Naive B cell (primary cell): ENCODE measurements around the gene SMNDC1. TPM values are rescaled to one million over a fixed set of nuclear protein-coding genes. Genes with fewer than 3 reads are reported as not detected.
"Not testable (repeated sequence)": the region's sequence is repeated elsewhere in the genome, so short reads cannot be mapped to it uniquely, and the experiment has no call there.

Experiments
- ATAC-seq, 2 donors: fragments of 150-1000 bp; cut with Tn5 transposase; 2 replicates each; pipeline ENCODE4 v1.10.0; 2021; ENCODE audit warnings: low read depth in 2 of 2, mild to moderate bottlenecking in 2 of 2, moderate library complexity in 2 of 2
- DNase-seq: peaks from one replicate; pipeline ENCODE4 v3.0.0; 2022
- H3K27ac Mint-ChIP-seq, 6 donors: one replicate each; pipeline ENCODE4 v1.8.0; 2020 to 2022; ENCODE audit warnings: mild to moderate bottlenecking in 6 of 6, mixed read lengths in 6 of 6, moderate library complexity in 5 of 6, inconsistent platforms in 2 of 6
- H3K27me3 Mint-ChIP-seq, 3 donors: one replicate each; pipeline ENCODE4 v1.8.0; 2021 to 2022; ENCODE audit warnings: mixed read lengths in 3 of 3, mild to moderate bottlenecking in 1 of 3
- H3K36me3 Mint-ChIP-seq, 2 donors: one replicate each; pipeline ENCODE4 v1.8.0; 2020 to 2022; ENCODE audit warnings: mixed read lengths in 2 of 2, inconsistent platforms in 1 of 2, mild to moderate bottlenecking in 1 of 2
- H3K4me1 Mint-ChIP-seq, 3 donors: one replicate each; pipeline ENCODE4 v1.8.0; 2020 to 2022; ENCODE audit warnings: mixed read lengths in 3 of 3, inconsistent platforms in 1 of 3, mild to moderate bottlenecking in 1 of 3, moderate library complexity in 1 of 3
- H3K4me3 Mint-ChIP-seq, 8 donors: one replicate each; pipeline ENCODE4 v1.8.0; 2020 to 2022; ENCODE audit warnings: mild to moderate bottlenecking in 8 of 8, mixed read lengths in 8 of 8, moderate library complexity in 8 of 8, inconsistent platforms in 2 of 8
- H3K9me3 Mint-ChIP-seq, 7 donors: one replicate each; pipeline ENCODE4 v1.8.0; 2020 to 2022; ENCODE audit warnings: mixed read lengths in 7 of 7, mild to moderate bottlenecking in 5 of 7, inconsistent platforms in 2 of 7, moderate library complexity in 1 of 7
- polyA plus RNA-seq, 6 donors: library from polyadenylated mRNA; unstranded; fragments of 300-500 nt; fragmentation: Illumina TruSeq; gene quantifications; one replicate each; pipeline ENCODE4 v1.2.3, GENCODE V29; 2021; ENCODE audit warnings: low read depth in 6 of 6

The SMNDC1 gene
- polyA plus RNA-seq, 6 donors from 2014 or later, result 11.9 to 20.8 (median 15.9) TPM

- H3K27me3 Mint-ChIP-seq, H3K9me3 Mint-ChIP-seq, ATAC-seq, DNase-seq, H3K4me3 Mint-ChIP-seq, H3K27ac Mint-ChIP-seq: not testable (repeated sequence)
- H3K4me1 Mint-ChIP-seq, result peaks cover 6 to 13% (median 6%) of the 10 kb centered on the region in 3 donors
- peaks cover 5 to 15% of the 10 kb centered on the region in 2 donors for H3K36me3 Mint-ChIP-seq
Observed at GRCh38 chr10:110251392-110251791, 53.3 kb downstream of the SMNDC1 start.

- not testable (repeated sequence) for H3K4me3 Mint-ChIP-seq, H3K9me3 Mint-ChIP-seq
Observed at GRCh38 chr10:110249489-110249888, 55.2 kb downstream of the SMNDC1 start.

GRCh38 chr10:110247833-110248232, 56.9 kb downstream of the SMNDC1 start:
- not testable (repeated sequence) for ATAC-seq, DNase-seq, H3K27ac Mint-ChIP-seq, H3K27me3 Mint-ChIP-seq, H3K9me3 Mint-ChIP-seq, H3K4me3 Mint-ChIP-seq, H3K4me1 Mint-ChIP-seq
- peaks cover 13 to 21% of the 10 kb centered on the region in 2 donors for H3K36me3 Mint-ChIP-seq

More at GRCh38 chr10:110249489-110249888, 55.2 kb downstream of the SMNDC1 start:
- H3K27ac Mint-ChIP-seq, ATAC-seq, H3K27me3 Mint-ChIP-seq, DNase-seq: not testable (repeated sequence)
- peaks cover 13 to 21% of the 10 kb centered on the region in 2 donors for H3K36me3 Mint-ChIP-seq
- peaks cover 4 to 12% (median 11%) of the 10 kb centered on the region in 3 donors for H3K4me1 Mint-ChIP-seq

- H3K4me3 Mint-ChIP-seq, result no peak overlapping the region
- H3K9me3 Mint-ChIP-seq, result no peaks in the 10 kb centered on the region
- no peak for ATAC-seq
- peaks cover 11 to 22% (median 19%) of the 10 kb centered on the region in 3 donors for H3K4me1 Mint-ChIP-seq
- no peak for DNase-seq
- no peaks in the 10 kb centered on the region for H3K27me3 Mint-ChIP-seq
- no peak overlapping the region for H3K27ac Mint-ChIP-seq
- peaks cover 13 to 29% of the 10 kb centered on the region in 2 donors for H3K36me3 Mint-ChIP-seq
Observed at GRCh38 chr10:110244550-110244949, 60.2 kb downstream of the SMNDC1 start.

GRCh38 chr10:110242511-110242910, 62.2 kb downstream of the SMNDC1 start:
- H3K27me3 Mint-ChIP-seq, result no peaks in the 10 kb centered on the region
- H3K27ac Mint-ChIP-seq, result no peak overlapping the region
- DNase-seq (no peak), ATAC-seq (no peak)
- H3K9me3 Mint-ChIP-seq, result peaks cover 0 to 5% (median 3%) of the 10 kb centered on the region in 7 donors
- H3K4me1 Mint-ChIP-seq, result peaks cover 15 to 26% (median 19%) of the 10 kb centered on the region in 3 donors
- H3K36me3 Mint-ChIP-seq, result peaks cover 20 to 37% of the 10 kb centered on the region in 2 donors
- H3K4me3 Mint-ChIP-seq, result no peak overlapping the region

GRCh38 chr10:110241841-110242240, 62.9 kb downstream of the SMNDC1 start:
- H3K27ac Mint-ChIP-seq, result no peak overlapping the region
- no peak for ATAC-seq
- H3K27me3 Mint-ChIP-seq, result no peaks in the 10 kb centered on the region
- peaks cover 20 to 41% of the 10 kb centered on the region in 2 donors for H3K36me3 Mint-ChIP-seq
- DNase-seq, result no peak
- H3K4me3 Mint-ChIP-seq, result no peak overlapping the region
- peaks cover 0 to 5% (median 3%) of the 10 kb centered on the region in 7 donors for H3K9me3 Mint-ChIP-seq
- H3K4me1 Mint-ChIP-seq, result peaks cover 12 to 26% (median 19%) of the 10 kb centered on the region in 3 donors

GRCh38 chr10:110241407-110241806, 63.3 kb downstream of the SMNDC1 start:
- Mint-ChIP-seq H3K9me3 (peaks cover 0 to 5% (median 3%) of the 10 kb centered on the region in 7 donors), H3K27me3 (no peaks in the 10 kb centered on the region), H3K36me3 (peaks cover 20 to 36% of the 10 kb centered on the region in 2 donors), H3K27ac (no peak overlapping the region), H3K4me1 (peaks cover 12 to 26% (median 19%) of the 10 kb centered on the region in 3 donors), H3K4me3 (no peak overlapping the region)
- DNase-seq (no peak), ATAC-seq (no peak)

Other genes starting within 250 kb of the SMNDC1 start
- 10 to 100 TPM; 30.6 to 56.1 (median 44.9) TPM for gene MXI1, start 97.3 kb downstream of the SMNDC1 start, polyA plus RNA-seq
- 10 to 100 TPM in 5 of 6 donors, 1 to 10 TPM in 1; 6.0 to 29.7 (median 22.6) TPM for gene DUSP5, start 193.0 kb upstream of the SMNDC1 start, polyA plus RNA-seq